GM20000 (cell line): ENCODE measurements around the gene NELFA.

ENCODE experiments used
- DNase-seq: peaks from one replicate; pipeline ENCODE4 v3.0.0; 2012; ENCODE audit warnings: low spot score
- TF ChIP-seq, protein P1 (sequence below): IDR thresholded peaks from 2 replicates; pipeline ENCODE4 v1.5.1; 2012; ENCODE audit warnings: mild to moderate bottlenecking, control low read depth; ENCODE audit errors: extremely low read depth, missing control alignments

NELFA gene

GRCh38 chr4:1943928-1944327 lies 64.8 kb downstream of the NELFA start:
- DNase-seq: no peak

DNA sequence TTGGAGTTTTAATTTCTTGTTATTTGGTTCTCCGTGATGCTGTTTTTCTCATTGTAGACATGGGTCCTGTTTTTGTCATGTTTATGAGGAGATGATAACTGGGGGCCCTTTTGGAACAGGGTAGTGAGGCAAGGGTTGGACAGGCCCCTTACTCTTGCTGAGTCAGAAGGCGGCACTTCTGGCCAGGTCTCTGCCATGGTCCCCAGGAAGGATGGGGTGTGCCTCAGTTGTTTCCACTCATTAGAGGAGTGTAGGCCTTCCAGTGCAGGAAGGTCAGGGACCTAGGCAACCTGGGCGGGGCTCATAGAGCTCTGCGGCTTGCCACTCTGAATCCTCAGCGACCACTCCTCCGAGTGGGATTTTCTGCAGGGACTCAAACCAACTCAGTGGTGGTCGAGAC lies 68.2 kb downstream of the NELFA start:
- TF ChIP-seq, protein P1, sequence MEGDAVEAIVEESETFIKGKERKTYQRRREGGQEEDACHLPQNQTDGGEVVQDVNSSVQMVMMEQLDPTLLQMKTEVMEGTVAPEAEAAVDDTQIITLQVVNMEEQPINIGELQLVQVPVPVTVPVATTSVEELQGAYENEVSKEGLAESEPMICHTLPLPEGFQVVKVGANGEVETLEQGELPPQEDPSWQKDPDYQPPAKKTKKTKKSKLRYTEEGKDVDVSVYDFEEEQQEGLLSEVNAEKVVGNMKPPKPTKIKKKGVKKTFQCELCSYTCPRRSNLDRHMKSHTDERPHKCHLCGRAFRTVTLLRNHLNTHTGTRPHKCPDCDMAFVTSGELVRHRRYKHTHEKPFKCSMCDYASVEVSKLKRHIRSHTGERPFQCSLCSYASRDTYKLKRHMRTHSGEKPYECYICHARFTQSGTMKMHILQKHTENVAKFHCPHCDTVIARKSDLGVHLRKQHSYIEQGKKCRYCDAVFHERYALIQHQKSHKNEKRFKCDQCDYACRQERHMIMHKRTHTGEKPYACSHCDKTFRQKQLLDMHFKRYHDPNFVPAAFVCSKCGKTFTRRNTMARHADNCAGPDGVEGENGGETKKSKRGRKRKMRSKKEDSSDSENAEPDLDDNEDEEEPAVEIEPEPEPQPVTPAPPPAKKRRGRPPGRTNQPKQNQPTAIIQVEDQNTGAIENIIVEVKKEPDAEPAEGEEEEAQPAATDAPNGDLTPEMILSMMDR: no peak
- DNase-seq: no peak

More at GRCh38 chr4:1943928-1944327, 64.8 kb downstream of the NELFA start:
- TF ChIP-seq, protein P1: no peak

DNA sequence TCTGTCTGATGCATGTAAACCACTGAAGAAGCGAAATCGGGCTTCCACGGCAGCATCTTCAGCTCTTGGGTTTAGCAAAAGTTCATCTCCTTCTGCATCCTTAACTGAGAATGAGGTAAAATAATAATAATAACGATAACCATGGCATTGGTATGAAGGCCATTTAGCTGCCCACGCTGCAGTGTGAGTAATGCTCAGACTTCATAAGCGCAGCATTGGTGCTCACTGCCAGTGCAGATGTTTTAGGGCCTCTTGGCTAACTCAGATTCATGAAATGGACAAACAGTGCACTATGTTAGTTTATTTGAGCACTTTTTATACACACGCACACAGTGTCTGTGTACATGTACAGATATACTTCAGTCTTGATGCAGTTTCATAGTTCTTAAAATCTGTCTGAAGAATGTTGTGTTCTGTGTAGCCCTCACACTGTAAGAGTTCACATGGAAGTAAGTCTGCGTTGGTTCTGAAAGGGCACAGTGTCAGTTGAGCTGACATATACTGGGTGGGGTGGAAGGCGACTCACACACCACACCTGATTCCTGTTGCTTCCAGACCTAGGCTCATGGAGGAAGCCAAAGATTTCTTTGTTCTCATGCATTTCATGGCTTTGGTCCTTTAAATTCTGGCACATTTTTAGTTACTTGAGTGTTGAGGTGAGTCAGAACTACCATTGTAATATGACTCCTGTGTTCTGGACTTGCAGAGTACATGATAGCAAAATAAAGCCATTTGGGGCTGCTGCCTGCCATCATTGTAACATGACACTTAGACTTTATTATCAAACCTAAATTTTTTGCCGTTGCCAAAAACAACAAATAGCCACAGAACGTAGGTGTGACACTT lies 68.9 kb downstream of the NELFA start:
- DNase-seq: no peak
- TF ChIP-seq, protein P1: no peak

DNA sequence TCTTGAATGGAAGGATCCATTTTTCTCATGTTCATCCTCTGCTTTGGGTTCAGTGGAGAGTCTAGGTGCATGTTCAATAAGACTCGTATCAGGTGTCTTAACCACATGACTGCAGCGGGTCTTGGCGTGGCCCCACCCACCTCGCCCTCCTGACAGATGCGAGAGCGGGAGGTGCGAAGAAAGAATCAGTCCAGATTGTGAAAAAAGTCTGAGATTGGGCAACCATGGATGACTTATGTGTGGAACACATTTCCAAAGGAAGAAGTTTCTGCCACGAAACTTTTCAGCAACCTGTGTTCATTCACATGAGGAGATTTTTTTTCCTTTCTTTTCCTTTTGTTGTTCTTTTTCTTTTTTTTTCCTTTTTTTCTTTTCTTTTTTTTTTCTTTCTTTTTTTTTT lies 70.7 kb downstream of the NELFA start:
- TF ChIP-seq, protein P1: no peak
- DNase-seq: no peak

GRCh38 chr4:1937550-1937949 lies 71.2 kb downstream of the NELFA start:
- TF ChIP-seq, protein P1: no peak
- DNase-seq: no peak

- DNase-seq: no peak
- TF ChIP-seq, protein P1: no peak
Measured at GRCh38 chr4:1933700-1934099, 75.1 kb downstream of the NELFA start.

DNA sequence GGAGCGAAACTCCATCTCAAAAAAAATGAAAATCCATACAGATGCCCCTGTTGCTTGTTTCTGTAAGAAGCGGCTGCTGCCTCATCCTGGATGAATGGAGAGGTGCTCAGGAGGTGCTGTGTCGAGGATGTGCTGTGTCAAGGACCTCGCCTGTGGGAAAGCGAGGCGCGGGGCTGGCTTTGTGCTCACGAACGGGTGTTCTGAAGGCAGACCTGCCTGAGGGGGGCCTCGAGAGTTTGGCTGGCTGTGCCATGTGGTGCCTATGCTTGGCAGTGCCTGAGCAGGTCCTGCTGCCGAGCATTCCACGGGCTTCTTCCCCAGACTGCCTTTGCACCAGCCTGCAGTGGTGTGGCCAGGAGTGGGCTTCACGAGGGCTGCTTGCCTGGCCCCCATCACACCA lies 76.0 kb downstream of the NELFA start:
- TF ChIP-seq, protein P1: no peak
- no peak for DNase-seq
